GM20431 (cell line): ENCODE measurements around the gene COX10.

Experiments
- in situ Hi-C: fragments of 300-500 bp; cut with MseI, MboI; formaldehyde crosslinking; loops from one replicate; pipeline ENCODE4 v1.15.0; 2020; ENCODE audit warnings: low sequenced_read_pairs; ENCODE audit not compliant: unreplicated experiment

Gene COX10

DNA sequence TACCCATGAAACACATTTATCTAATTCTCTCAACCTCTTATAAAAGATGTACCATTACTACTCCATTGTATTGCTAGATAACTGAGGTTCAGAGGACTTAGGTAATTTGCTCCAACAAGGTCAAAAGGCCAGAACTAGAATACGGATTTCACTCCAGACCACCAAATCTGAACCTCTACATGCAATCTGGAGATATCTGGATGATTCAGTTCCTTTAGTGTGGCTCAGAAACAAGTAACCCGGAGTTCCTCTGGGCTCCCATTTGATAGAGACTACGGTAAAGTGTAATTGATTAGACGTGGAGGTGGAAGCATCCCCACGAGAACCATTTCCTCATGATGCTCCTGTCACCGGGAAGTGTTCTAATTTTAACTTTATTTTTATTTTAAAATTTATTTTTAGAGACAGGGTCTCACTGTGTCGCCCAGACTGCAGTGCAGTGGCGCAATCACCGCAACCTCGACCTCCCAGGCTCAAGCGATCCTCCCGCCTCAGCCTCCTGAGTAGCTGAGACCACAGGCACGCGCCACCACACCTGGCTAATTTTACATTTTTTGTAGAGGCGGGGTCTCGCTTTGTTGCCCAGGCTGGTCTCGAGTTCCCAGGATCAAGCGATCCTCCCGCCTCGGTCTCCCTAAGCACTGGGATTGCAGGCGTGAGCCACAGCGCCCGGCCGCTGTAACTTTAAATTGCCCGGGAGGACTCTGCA, 608 bp upstream of the COX10 start:
- in situ Hi-C loops, result no loop called here

DNA sequence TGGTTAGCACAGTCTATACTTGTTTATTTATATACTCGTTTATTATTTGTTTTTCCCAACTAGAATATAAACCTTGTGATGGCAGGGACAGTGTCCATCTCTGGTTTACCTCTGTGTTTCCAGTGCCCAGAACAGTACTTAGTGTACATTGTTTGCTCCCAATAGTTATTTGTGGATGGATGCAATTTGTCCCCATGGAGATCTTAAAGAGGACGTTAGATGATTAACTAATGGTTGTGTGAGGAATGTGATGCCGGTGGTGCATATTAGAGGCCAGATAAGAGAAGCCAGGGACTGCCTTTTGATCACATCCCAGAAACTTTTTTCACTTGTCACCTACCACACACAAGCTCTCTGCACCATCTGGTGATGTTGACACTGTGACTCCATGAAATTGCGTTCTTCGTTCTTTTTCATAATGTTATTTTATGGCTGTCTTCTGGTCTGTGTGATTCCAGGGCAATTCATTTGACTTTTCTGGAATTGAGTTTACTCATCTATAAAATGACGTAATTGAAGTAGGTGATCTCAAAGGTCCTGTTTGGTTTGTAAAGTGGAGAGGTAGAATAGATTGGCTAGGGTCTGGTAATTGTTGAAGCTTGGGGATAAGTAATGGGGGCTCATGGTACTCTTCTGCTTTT, 1.2 kb downstream of the COX10 start:
- in situ Hi-C loops, result no loop called here

DNA sequence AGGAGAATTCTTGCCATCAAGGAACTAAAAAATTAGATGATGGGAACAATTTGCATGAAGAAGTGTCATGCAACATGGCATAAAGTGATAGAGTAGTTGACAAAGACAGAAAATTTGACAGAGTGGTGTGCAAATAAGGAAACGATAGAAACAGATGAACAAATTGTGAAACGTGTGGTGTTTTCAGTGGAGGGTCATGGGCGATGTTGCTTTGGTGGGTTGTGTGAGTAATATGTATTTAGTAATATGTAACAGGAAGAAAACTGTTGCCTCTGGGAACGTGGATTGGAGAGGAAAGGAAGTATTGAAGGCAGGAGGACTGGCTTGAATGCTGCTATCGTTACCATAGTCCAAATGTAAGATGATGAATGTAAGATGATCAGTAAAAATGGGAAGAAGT, 3.6 kb downstream of the COX10 start:
- in situ Hi-C loops, result no loop called here

DNA sequence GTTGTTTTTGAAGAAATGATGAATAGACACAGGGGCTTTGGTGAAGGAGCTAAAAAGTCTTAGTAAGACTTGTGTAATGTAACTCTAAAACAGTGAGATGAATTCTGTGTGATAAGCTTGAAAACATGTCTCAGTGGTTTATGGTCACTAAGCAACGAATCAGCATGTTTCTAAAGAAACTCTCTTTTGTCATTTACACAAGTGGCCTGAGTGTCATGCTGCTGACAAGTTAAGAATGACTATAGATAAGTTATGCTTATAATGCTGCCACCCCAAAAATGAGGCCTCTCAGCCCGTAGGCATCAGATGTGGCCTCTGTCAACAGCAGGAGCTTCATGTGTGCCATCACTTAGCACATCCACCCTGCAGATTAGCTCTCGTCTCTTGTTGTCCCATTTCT, 8.7 kb downstream of the COX10 start:
- in situ Hi-C loops, result no loop called here

DNA sequence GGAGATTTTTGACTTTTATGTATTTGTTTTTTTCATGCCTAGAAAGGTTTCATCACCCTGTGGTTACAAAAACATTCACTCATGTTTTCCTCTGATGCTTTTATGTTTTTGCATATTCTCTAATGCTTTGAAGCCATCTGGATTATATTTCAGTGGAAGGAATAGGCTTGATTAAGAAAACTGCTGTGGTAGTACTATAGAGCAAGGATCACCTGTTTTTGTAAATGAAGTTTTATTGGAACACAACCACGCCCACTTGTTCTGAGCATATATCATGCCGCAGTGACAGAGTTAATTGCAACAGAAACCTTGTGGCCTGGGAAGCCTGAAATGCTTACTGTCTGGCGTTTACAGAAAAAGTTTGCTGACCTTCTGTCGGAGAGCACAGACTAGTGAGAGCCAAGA, 11.5 kb downstream of the COX10 start:
- in situ Hi-C loops, result no loop called here

DNA sequence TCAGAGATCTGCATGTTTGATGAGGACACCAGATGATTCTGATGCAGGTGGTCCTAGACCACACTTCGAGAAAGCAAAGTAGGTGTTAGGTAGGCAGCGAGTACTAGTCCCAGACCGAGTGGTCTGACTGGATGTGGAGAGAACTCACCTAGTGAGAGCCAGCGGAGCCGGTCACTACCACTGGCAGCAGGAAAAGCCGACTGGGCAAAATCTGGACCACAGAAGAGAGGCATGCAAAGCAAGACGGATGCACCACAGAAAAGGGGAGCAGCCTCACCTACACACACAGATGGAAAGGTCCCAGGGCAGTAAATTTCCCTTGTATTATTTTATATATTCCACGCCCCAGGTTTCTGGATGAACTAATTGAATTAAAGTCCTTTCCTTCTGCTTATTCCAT, 13.5 kb downstream of the COX10 start:
- in situ Hi-C loops, result no loop called here

DNA sequence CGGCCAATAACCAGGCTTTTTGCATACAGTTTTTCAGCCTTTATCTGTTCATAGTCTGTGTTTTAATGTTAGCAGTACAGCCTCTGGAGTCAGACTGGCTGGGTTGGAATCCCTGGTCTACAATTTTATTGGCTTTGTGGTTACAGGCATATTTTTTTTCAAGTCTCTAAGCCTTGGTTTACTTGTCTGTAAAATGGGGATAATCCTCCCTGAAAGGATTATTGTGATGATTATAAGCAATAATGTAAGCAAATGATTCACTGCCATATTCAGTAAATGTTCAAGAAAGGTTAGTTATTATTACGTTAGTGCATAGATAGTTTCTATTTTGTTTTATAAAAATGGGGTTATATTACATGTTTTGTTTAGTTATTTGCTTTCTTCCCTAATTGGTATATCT, 15.7 kb downstream of the COX10 start:
- in situ Hi-C loops, result no loop called here

DNA sequence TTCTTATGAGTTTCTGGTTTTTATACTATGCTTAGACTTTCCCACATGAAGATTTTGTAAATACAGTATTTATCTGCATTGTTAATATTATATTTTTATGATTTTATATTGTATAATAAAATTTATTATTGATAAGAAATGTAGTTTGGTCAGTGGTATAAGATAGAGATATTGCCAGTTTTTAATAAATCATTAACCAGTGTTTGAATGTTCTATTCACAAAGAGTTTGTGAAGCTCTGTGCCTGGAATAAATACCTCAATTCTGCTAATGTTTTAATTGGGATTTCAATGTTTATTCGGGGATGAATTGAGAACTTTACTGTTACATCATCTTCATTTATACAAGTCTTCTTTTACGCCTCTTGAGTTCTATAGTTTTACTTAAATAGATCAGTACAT, 16.9 kb downstream of the COX10 start:
- in situ Hi-C loops, result no loop called here

DNA sequence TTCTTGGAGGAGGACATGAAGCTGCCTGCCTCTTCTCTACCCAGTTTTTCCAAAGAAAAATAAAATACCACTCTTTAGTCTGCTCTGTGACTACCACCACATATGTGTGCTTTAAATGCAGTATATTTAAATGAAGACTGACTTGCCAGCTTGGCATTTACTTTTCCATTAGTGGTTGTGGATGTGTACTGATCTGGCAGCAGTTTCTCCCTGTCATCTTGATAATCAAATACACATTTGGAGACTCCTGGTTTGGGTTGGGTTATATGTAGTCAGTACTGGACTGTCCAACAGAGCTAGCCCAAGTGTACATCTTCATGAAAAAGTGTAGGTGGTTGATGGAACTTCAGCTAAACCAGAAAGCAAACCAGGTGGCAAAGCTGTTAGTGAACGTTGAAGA, 19.9 kb downstream of the COX10 start:
- in situ Hi-C loops, result no loop called here

DNA sequence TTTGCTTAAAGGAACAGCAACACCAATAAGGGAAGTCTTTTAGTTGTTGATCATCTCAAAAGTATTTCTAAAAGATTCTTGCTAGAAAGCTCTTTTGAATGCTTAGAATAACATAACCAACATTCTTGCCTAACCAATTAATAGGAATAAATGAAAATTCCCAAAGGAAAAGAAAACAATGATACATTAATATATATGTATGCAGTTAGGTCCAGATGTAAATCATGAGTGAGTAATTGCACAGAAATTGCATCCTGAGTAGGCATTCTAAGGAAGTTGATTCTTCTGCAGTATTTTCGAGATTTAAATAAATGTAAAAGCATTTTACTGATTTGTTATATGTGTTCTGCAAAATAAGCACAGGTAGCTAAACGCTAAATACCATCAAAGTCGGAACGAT, 22.1 kb downstream of the COX10 start:
- in situ Hi-C loops, result no loop called here

DNA sequence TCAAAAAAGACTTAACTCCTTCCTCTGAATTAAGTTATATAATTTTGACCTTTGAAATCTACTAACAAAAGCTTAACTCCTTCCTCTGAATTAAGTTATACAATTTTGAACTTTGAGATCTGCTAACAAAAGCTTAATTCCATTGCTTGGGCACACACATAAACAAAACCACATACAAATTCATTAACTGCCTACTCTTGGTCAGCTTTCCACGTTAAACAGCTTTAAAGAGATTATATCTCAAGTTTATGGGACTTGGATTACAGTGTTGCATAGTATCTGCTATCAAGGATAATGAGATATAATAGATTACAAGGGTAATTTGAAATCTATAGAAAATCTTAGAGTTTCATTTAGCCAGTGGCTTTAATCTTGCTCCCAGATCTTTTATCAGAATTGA, 23.5 kb downstream of the COX10 start:
- in situ Hi-C loops, result no loop called here

DNA sequence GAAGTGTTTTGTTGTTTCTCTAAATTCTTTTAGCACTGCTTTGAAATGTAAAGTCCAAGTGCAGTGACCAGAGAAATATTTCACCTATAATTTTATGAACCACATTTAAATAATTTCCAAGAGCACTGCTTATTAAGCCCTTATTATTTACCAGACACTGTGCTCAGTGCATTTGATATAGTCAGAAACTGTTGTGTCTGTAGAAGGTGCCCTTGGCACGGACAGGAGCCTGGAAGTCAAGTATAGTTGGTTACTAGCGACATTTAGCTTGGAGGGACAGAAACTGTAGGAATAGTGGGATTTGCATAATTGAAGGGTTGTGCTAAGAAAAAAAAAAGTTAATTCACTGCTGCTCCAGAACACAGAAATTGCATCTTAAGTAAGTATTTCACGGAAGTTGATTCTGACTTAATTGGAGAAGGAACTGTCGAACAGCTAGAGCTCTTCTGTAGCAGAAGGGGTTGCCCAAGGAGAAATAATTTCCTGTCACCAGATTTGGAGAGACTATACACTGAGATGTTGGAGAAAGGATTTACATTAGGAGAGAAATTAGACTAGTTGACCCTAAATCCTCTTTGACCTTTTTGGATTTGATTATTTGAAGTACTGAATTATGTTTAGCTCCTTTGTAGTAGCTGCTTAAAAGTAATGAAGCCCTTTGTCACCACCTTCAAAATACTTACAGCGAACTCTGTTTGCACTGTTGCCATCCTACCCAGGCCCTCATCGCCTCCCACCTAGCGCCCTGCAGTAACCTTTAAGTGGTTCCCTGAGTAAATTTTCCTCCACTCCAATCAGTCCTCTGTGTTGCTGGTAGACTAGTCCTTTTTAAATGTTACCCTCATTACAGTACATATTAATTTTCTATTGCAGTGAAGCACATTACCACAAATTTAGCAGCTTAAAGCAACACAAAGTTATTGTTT, 25.6 kb downstream of the COX10 start:
- in situ Hi-C loops, result no loop called here

DNA sequence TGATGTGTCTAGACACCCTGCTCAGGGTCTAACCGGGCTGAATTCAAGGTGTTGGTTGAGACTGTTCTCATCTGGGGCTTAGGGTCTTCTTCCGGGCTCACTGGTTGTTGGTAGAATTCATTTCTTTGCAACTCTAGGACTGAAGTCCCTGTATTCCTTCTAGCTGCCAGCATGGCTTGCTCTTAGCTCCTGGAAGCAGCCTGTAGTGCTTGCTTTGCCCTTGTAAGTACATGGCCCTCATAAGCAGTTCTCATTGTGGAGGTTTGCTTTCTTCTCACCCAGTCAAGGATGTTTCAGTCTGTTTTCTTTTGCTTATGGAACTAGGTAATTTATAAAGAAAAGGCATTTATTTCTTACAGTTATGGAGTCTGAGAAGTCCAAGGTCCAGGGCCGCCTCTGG, 26.3 kb downstream of the COX10 start:
- in situ Hi-C loops, result no loop called here

DNA sequence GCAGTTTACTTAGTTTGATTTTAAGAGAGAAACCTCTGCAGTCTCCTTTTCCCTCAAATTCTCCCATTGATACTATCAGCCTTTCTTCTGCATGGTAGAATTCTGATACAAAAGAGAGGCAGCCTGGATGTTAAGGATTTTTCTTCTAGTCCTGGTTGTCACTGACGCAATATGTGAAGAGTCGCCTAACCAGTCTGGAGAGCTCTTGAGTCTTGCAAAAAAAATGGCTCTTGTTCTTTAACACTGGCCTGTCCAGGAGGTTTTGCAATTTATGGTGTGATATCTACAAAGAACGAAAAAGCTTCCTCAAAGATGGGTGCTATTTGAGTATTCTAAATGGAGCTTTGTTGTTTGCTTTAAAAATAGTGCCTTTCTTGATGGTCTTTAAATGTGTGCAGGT, 28.9 kb downstream of the COX10 start:
- in situ Hi-C loops, result no loop called here

DNA sequence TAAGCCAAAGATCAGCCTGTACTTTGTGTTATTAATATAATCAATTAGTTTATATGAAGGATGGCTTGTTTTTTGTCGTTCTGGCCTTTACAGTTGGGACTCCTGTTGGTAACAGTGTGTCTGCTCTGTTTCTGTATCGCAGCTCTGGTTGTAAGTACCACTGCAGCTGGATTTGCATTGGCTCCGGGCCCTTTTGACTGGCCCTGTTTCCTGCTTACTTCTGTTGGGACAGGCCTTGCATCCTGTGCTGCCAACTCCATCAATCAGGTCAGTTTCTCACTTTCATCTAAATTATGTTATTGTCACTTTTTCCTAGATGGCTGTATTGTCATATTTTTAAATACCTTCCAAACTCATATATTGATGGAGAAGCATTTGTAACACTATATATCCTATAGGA, 32.7 kb downstream of the COX10 start:
- in situ Hi-C loops, result no loop called here

DNA sequence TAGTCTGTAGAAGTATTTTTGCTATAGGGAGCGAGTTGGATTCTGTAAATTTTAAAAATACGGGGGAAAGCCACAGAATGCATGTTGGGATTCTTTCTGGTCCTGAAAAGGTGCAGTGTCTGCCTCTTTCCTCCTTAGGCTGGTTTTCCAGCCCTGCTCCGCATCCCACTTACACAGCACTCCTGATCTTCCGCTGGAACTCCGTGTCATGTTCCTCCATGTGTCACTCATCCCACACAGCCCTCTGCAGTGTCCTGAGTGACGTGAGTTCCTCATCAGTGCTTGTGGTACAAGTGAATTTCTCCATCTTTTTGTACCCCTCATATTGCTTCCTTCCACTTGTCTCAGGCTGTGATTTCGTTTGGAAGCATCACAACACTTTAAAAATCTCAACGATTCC, 34.5 kb downstream of the COX10 start:
- in situ Hi-C loops, result no loop called here

DNA sequence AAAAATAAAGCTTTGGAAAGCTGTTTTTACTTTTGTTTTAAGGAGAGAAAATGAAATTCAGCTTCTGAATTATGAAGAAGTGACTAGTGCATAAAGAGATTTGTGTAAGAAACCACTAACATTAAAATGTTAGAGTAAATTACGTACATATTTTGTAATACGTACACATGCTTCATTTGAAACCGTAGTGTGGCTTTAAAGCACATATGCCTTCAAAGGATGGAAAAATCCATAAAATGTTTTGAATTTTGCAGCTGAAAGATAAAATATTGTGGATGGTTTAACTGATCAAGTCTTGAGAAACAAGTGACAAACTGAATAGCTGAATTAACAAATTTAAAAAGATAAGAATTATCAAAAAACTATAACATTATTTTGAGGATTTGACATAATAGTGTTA, 35.4 kb downstream of the COX10 start:
- in situ Hi-C loops, result no loop called here

DNA sequence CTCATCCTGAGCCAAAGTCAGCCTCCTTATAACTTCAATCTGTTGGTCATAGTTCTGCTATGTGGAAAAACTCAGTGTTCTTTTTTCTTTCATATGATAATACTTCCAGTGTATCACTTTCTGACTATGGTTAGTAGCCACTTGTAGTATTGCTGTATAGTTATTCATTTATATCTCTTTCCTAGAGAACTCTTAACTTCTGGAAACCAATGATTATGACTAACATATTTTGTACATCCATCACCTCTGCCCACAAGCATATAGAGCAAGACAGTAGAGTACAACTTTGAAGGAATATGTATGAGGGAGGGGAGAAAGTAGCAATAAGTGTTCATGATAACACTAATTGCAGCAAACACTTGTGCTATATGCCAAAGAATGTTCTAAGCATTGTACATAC, 38.6 kb downstream of the COX10 start:
- in situ Hi-C loops, result no loop called here

DNA sequence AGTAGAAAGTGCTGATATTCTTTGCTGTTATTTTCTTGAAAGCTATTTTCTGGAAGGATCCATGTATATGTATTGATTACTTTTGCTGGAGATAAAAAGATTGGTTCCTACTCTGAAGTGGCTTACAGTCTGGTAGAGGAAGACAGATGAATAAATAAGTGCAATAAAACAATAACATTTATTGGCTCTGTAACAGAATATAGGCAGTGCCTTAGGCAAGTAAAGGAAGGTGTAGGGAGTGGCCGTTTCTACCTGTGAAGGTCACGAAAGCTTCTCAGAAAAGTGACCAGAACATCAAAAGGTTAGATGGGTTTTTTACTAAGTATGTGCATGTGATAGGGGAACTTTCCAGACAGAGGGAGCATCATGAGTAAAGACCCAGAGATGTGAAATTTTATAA, 43.1 kb downstream of the COX10 start:
- in situ Hi-C loops, result no loop called here

DNA sequence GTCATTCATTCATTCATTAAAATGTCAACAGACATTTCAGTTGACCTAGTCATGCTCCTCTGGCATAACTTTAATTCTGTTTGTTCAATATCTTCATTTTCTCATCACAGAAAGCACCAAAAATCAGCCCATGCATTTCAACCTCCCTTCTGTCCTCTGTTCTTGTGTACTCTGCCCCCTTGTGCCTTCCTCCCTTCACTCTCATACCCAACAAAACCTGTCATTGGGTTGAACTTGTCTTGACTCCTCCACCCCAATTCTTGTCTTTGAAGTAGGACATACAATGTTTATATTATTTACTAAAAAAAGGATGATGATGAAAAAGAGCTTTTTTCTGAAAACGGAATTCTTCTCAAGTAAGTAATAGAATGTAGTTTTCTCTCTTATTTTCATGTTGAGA, 43.8 kb downstream of the COX10 start:
- in situ Hi-C loops, result no loop called here
